ENCODE data around the gene C1QTNF7. TPM values are rescaled to one million over a fixed set of nuclear protein-coding genes. Genes with fewer than 3 reads are reported as not detected.
A peak's percentile ranks its signal among the peaks of the same experiment; 100 is the strongest.

C1QTNF7 gene
- total and polyA plus RNA-seq, 7 donors = 0.46 to 36.8 (median 11.0) TPM

GRCh38 chr4:15400226-15400625 is 27.6 kb upstream of the C1QTNF7 start:
- H3K27ac ChIP-seq = peak overlapping the region; percentile 5 to 78 (median 64)
- no peaks in the 10 kb centered on the region for H3K36me3 ChIP-seq
- TF ChIP-seq EP300 (IDR thresholded peaks at IDR 0.05) (no peak), POLR2AphosphoS5 (IDR thresholded peaks at IDR 0.05) (no peak)
- H3K4me3 ChIP-seq = no peak overlapping the region
- intact Hi-C loops (cut with DNase I) = no loop called here
- no peaks in the 10 kb centered on the region for H3K27me3 ChIP-seq
- H3K9me3 ChIP-seq = no peaks in the 10 kb centered on the region
- H3K4me1 ChIP-seq = peaks cover 0 to 70% (median 50%) of the 10 kb centered on the region in 4 donors
- DNase-seq = no peak
- 90 to 92% methylated on average over 3 of the region's 3 CpGs for WGBS, 2 donors

GRCh38 chr4:15400981-15401671 is 26.7 kb upstream of the C1QTNF7 start:
- peak overlapping the region; percentile 52 to 78 (median 64) for H3K27ac ChIP-seq
- intact Hi-C loops (cut with DNase I) = no loop called here

GRCh38 chr4:15402146-15402545 is 25.7 kb upstream of the C1QTNF7 start:
- Histone ChIP-seq H3K4me3 (no peak overlapping the region), H3K9me3 (no peaks in the 10 kb centered on the region), H3K27ac (peak overlapping the region; percentile 52 to 78 (median 64)), H3K4me1 (peaks cover 0 to 59% (median 50%) of the 10 kb centered on the region in 4 donors), H3K27me3 (no peaks in the 10 kb centered on the region), H3K36me3 (no peaks in the 10 kb centered on the region)
- intact Hi-C loops (cut with DNase I) = no loop called here
- DNase-seq = no peak
- WGBS, 2 donors = 66 to 78% methylated on average over 2 of the region's 2 CpGs
- TF ChIP-seq POLR2AphosphoS5 (IDR thresholded peaks at IDR 0.05) = peak in 3 of 4 donors; percentile 4 to 48 (median 16)
- TF ChIP-seq CTCF (IDR thresholded peaks at IDR 0.05) = no peak

More at GRCh38 chr4:15400981-15401671, 26.7 kb upstream of the C1QTNF7 start:
- H3K4me1 ChIP-seq = peaks cover 0 to 61% (median 50%) of the 10 kb centered on the region in 4 donors
- no peaks in the 10 kb centered on the region for H3K9me3 ChIP-seq
- H3K36me3 ChIP-seq = no peaks in the 10 kb centered on the region
- WGBS, 2 donors = 33 to 64% methylated on average over 9 of the region's 9 CpGs
- TF ChIP-seq POLR2AphosphoS5 (IDR thresholded peaks at IDR 0.05) (no peak), EP300 (IDR thresholded peaks at IDR 0.05) (no peak), CTCF (IDR thresholded peaks at IDR 0.05) (no peak), POLR2A (IDR thresholded peaks at IDR 0.05) (no peak)
- H3K4me3 ChIP-seq = no peak overlapping the region
- no peaks in the 10 kb centered on the region for H3K27me3 ChIP-seq
- peak; percentile 72 for DNase-seq

GRCh38 chr4:15402974-15403373 is 24.9 kb upstream of the C1QTNF7 start:
- Histone ChIP-seq H3K36me3 (no peaks in the 10 kb centered on the region), H3K4me1 (peaks cover 0 to 59% (median 50%) of the 10 kb centered on the region in 4 donors), H3K9me3 (no peaks in the 10 kb centered on the region), H3K4me3 (no peak overlapping the region), H3K27ac (peak overlapping the region in 3 of 4 donors; percentile 62 to 78 (median 67)), H3K27me3 (no peaks in the 10 kb centered on the region)
- intact Hi-C loops (cut with DNase I) = no loop called here
- 73 to 83% methylated on average over 2 of the region's 2 CpGs for WGBS, 2 donors
- TF ChIP-seq POLR2AphosphoS5 (IDR thresholded peaks at IDR 0.05) (no peak), POLR2A (IDR thresholded peaks at IDR 0.05) (no peak), CTCF (IDR thresholded peaks at IDR 0.05) (no peak), EP300 (IDR thresholded peaks at IDR 0.05) (no peak)
- DNase-seq = no peak

GRCh38 chr4:15405018-15405417 is 22.8 kb upstream of the C1QTNF7 start:
- H3K27me3 ChIP-seq = no peaks in the 10 kb centered on the region
- peaks cover 0 to 47% (median 39%) of the 10 kb centered on the region in 4 donors for H3K4me1 ChIP-seq
- WGBS, 2 donors = 86 to 89% methylated on average over 4 of the region's 4 CpGs
- no peaks in the 10 kb centered on the region for H3K9me3 ChIP-seq
- H3K36me3 ChIP-seq = no peaks in the 10 kb centered on the region
- no peak overlapping the region for H3K4me3 ChIP-seq
- intact Hi-C loops (cut with DNase I) = no loop called here
- no peak for DNase-seq
- no peak overlapping the region for H3K27ac ChIP-seq
- TF ChIP-seq EP300 (IDR thresholded peaks at IDR 0.05) (no peak), CTCF (IDR thresholded peaks at IDR 0.05) (no peak), POLR2AphosphoS5 (IDR thresholded peaks at IDR 0.05) (no peak), POLR2A (IDR thresholded peaks at IDR 0.05) (no peak)

Measured in sigmoid colon (tissue), 7 donors.